HepG2 (cell line): ENCODE results near the gene SLA2. TPM values are rescaled to one million over a fixed set of nuclear protein-coding genes. Genes with fewer than 3 reads are reported as not detected.

Experiments
- ATAC-seq: fragments of 200-7000 bp; cut with Tn5 transposase; 3 replicates; pipeline ENCODE4 v1.9.1; 2020; ENCODE audit warnings: mild to moderate bottlenecking, moderate library complexity
- BruUV-seq: library from RNA; stranded (reverse); fragments of 400-500 nt; replicated peaks from 2 replicates; lab custom pipeline; 2021; lab: Mats Ljungman, UMichigan
- CTCF ChIA-PET: fragments of 300-600 bp; formaldehyde crosslinking; extraction: SDS; loops from one replicate; lab custom pipeline; 2021; ENCODE audit warnings: low total read pairs, inconsistent platforms, low intra/inter-chr PET ratio; lab: Yijun Ruan, JAX
- POLR2A ChIA-PET: fragments of 350-600 bp; sonication (Branson Sonifier 250); formaldehyde crosslinking; loops from one replicate; lab custom pipeline; 2020; ENCODE audit warnings: antibody characterized with exemption, inconsistent platforms; lab: Yijun Ruan, JAX
- DNase-seq: peaks from one replicate; pipeline ENCODE4 v3.0.0-alpha.2; 2015; ENCODE audit warnings: low spot score
- FAIRE-seq: peaks from 3 replicates; lab custom pipeline; 2011; peaks lifted over from hg19 to GRCh38; lab: Jason Lieb, UNC
- H2AFZ ChIP-seq: one replicate; pipeline ENCODE4 v1.6.1; 2011; ENCODE audit warnings: low read length, inconsistent platforms
- H3K27ac ChIP-seq: fragments of 300-600 bp; 3 replicates; pipeline ENCODE4 v1.8.0; 2011; ENCODE audit warnings: mixed run types, mild to moderate bottlenecking, mixed read lengths, low read length, inconsistent platforms; ENCODE audit not compliant: insufficient read depth; ENCODE audit errors: extremely low read length
- H3K27me3 ChIP-seq, 2 experiments: fragments of 200-600 bp in 1 of 2; 2 replicates in 1 of 2; 3 replicates in 1 of 2; pipeline versions ENCODE4 v1.6.0 to v1.8.0; 2011; ENCODE audit warnings: low read length in 2 of 2, mild to moderate bottlenecking in 2 of 2, moderate library complexity in 2 of 2, inconsistent platforms in 1 of 2; ENCODE audit not compliant: insufficient read depth in 2 of 2, control insufficient read depth in 1 of 2
- H3K36me3 ChIP-seq, 2 experiments: fragments of 200-600 bp in 1 of 2; replicated peaks in 1 of 2; 2 replicates in 1 of 2; 3 replicates in 1 of 2; pipeline versions ENCODE4 v1.5.1 to v1.8.0; 2011; ENCODE audit warnings: low read length in 2 of 2, inconsistent platforms in 1 of 2; ENCODE audit not compliant: insufficient read depth in 2 of 2, control insufficient read depth in 1 of 2
- H3K4me1 ChIP-seq: 2 replicates; pipeline ENCODE4 v1.5.1; 2012; ENCODE audit warnings: low read length, inconsistent platforms; ENCODE audit not compliant: insufficient read depth
- H3K4me2 ChIP-seq: 2 replicates; pipeline ENCODE4 v1.6.0; 2011; ENCODE audit warnings: low read depth, low read length, inconsistent platforms
- H3K4me3 ChIP-seq, 3 experiments: fragments of 200-600 bp in 1 of 3; sonication (generic), shearing (Covaris generic) in 1 of 3; replicated peaks in 1 of 3; 2 replicates each; pipeline ENCODE4 v1.5.1; 2011 to 2016; ENCODE audit warnings: low read length in 3 of 3, inconsistent platforms in 2 of 3, low read depth in 2 of 3, mild to moderate bottlenecking in 2 of 3, control low read depth in 1 of 3, mixed read lengths in 1 of 3; ENCODE audit not compliant: insufficient read depth in 1 of 3
- H3K79me2 ChIP-seq: one replicate; pipeline ENCODE4 v1.6.1; 2011; ENCODE audit warnings: low read length, inconsistent platforms; ENCODE audit not compliant: insufficient read depth
- H3K9ac ChIP-seq: 2 replicates; pipeline ENCODE4 v1.6.0; 2011; ENCODE audit warnings: mild to moderate bottlenecking, low read depth, low read length, inconsistent platforms; ENCODE audit not compliant: insufficient read depth
- H3K9me3 ChIP-seq: 2 replicates; pipeline ENCODE4 v1.5.1; 2012; ENCODE audit warnings: mild to moderate bottlenecking, low read length
- H4K20me1 ChIP-seq: 2 replicates; pipeline ENCODE4 v1.6.0; 2011; ENCODE audit warnings: inconsistent platforms, mild to moderate bottlenecking, low read length, moderate library complexity; ENCODE audit not compliant: insufficient read depth
- CHD2 ChIP-seq: IDR thresholded peaks from 2 replicates; pipeline ENCODE4 v1.6.1; 2011; ENCODE audit warnings: low read depth, low read length, improper control_type of control experiment
- CREB1 ChIP-seq, 2 experiments: fragments of 450-650 bp in 1 of 2; IDR thresholded peaks; 2 replicates each; pipeline ENCODE4 v1.6.1; 2016 to 2017; ENCODE audit warnings: control low read depth in 1 of 2, mild to moderate bottlenecking in 1 of 2, missing compliant biosample characterization in 1 of 2, missing genetic modification characterization in 1 of 2
- HOXA3 ChIP-seq: sonication (generic); formaldehyde crosslinking; IDR thresholded peaks from 2 replicates; pipeline ENCODE4 v1.5.0; 2020; ENCODE audit warnings: missing genetic modification reagents
- MYNN ChIP-seq: sonication (generic); formaldehyde crosslinking; IDR thresholded peaks from 2 replicates; pipeline ENCODE4 v1.4.0; 2020; ENCODE audit warnings: mild to moderate bottlenecking, low read depth, missing genetic modification reagents
- NFYC ChIP-seq: IDR thresholded peaks from 2 replicates; pipeline ENCODE4 v1.6.1; 2016; ENCODE audit warnings: missing genetic modification reagents, missing compliant biosample characterization
- PCBP2 ChIP-seq: fragments of 200-400 bp; formaldehyde crosslinking; optimal IDR thresholded peaks from 2 replicates; pipeline ENCODE3; 2018; ENCODE audit warnings: low read length, low read depth; ENCODE audit not compliant: poor library complexity, severe bottlenecking
- PLRG1 ChIP-seq: fragments of 450-650 bp; conservative IDR thresholded peaks from 2 replicates; pipeline ENCODE4 v1.6.1; 2016
- TBL1XR1 ChIP-seq: fragments of 150-350 bp; IDR thresholded peaks from 2 replicates; pipeline ENCODE4 v1.6.1; 2014; ENCODE audit warnings: borderline replicate concordance, low read length; ENCODE audit not compliant: partially characterized antibody
- TRIM24 ChIP-seq: sonication (generic); formaldehyde crosslinking; IDR thresholded peaks from 2 replicates; pipeline ENCODE4 v1.8.0; 2022; ENCODE audit warnings: mild to moderate bottlenecking, missing genetic modification reagents
- ZNF672 ChIP-seq: sonication (generic); formaldehyde crosslinking; IDR thresholded peaks from 2 replicates; pipeline ENCODE4 v1.8.1; 2022; ENCODE audit warnings: missing genetic modification reagents
- WGBS: methylation state at CpG from one replicate; pipeline ENCODE4 v1.1.6; 2017; ENCODE audit warnings: low lambda C conversion rate; 5-methylcytosine and 5-hydroxymethylcytosine counted together
- in situ Hi-C: cut with HindIII; loops from 2 replicates; pipeline ENCODE4 v1.10.0; 2017; ENCODE audit warnings: low pct_unique_long_range_greater_than_20kb; ENCODE audit not compliant: extremely low pct_ligation_motif_present
- intact Hi-C: fragments of 100-400 bp; cut with micrococcal nuclease; formaldehyde crosslinking; loops from one replicate; pipeline ENCODE4 v1.10.0; 2022; ENCODE audit not compliant: unreplicated experiment
- polyA plus RNA-seq, 8 experiments: library from polyadenylated mRNA; depleted of rRNA in 3 of 8; stranded (reverse) in 7 of 8; unstranded in 1 of 8; fragments of >200 nt; fragmentation: Illumina TruSeq in 4 of 8; extraction: Trizol in 4 of 8; gene quantifications; 2 replicates each; pipeline versions ENCODE4 v1.2.1 to v1.2.3, GENCODE V29; 2011 to 2016; ENCODE audit warnings: low read depth in 4 of 8, missing spikeins in 1 of 8, mixed read lengths in 1 of 8; ENCODE audit not compliant: insufficient read depth in 1 of 8
- total RNA-seq, 5 experiments: library from RNA; depleted of rRNA; stranded (reverse); fragments of >200 nt; fragmentation: Illumina TruSeq; extraction: Trizol; gene quantifications; 2 replicates each; pipeline ENCODE4 v1.2.3, GENCODE V29; 2016; ENCODE audit warnings: low read depth in 1 of 5
- TF ChIP-seq, protein P1 (sequence below): sonication (generic); formaldehyde crosslinking; IDR thresholded peaks from 2 replicates; pipeline ENCODE4 v1.4.0; 2020; ENCODE audit warnings: mild to moderate bottlenecking, missing genetic modification reagents
- TF ChIP-seq, protein P2 (sequence below): sonication (generic); formaldehyde crosslinking; IDR thresholded peaks from 2 replicates; pipeline ENCODE4 v1.4.0; 2020; ENCODE audit warnings: missing genetic modification reagents, borderline replicate concordance
- TF ChIP-seq, protein P3 (sequence below): sonication (generic); formaldehyde crosslinking; IDR thresholded peaks from 2 replicates; pipeline ENCODE4 v1.4.0; 2020; ENCODE audit warnings: missing genetic modification reagents
- TF ChIP-seq, protein P4 (sequence below): sonication (generic); formaldehyde crosslinking; IDR thresholded peaks from 2 replicates; pipeline ENCODE4 v1.9.0; 2021; ENCODE audit warnings: missing genetic modification reagents, mild to moderate bottlenecking, borderline replicate concordance

The SLA2 gene
- total and polyA plus RNA-seq, 2 of the 13 experiments (the other 11 are each of a cell fraction or from before 2014, with no cell fraction given), result 1.6 to 3.6 TPM

- TF ChIP-seq, protein P1, sequence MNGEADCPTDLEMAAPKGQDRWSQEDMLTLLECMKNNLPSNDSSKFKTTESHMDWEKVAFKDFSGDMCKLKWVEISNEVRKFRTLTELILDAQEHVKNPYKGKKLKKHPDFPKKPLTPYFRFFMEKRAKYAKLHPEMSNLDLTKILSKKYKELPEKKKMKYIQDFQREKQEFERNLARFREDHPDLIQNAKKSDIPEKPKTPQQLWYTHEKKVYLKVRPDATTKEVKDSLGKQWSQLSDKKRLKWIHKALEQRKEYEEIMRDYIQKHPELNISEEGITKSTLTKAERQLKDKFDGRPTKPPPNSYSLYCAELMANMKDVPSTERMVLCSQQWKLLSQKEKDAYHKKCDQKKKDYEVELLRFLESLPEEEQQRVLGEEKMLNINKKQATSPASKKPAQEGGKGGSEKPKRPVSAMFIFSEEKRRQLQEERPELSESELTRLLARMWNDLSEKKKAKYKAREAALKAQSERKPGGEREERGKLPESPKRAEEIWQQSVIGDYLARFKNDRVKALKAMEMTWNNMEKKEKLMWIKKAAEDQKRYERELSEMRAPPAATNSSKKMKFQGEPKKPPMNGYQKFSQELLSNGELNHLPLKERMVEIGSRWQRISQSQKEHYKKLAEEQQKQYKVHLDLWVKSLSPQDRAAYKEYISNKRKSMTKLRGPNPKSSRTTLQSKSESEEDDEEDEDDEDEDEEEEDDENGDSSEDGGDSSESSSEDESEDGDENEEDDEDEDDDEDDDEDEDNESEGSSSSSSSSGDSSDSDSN (CRISPR knock-in tag), result no peak
- TF ChIP-seq PCBP2, result no peak
- TF ChIP-seq TRIM24 (CRISPR knock-in tag), result no peak
- no peak for TF ChIP-seq CHD2
- no peak for TF ChIP-seq PLRG1
- no peak for TF ChIP-seq HOXA3 (CRISPR knock-in tag)
- no peak for TF ChIP-seq MYNN (CRISPR knock-in tag)
- no peak for TF ChIP-seq NFYC (CRISPR knock-in tag)
- TF ChIP-seq ZNF672 (CRISPR knock-in tag), result no peak
- TF ChIP-seq, protein P2, sequence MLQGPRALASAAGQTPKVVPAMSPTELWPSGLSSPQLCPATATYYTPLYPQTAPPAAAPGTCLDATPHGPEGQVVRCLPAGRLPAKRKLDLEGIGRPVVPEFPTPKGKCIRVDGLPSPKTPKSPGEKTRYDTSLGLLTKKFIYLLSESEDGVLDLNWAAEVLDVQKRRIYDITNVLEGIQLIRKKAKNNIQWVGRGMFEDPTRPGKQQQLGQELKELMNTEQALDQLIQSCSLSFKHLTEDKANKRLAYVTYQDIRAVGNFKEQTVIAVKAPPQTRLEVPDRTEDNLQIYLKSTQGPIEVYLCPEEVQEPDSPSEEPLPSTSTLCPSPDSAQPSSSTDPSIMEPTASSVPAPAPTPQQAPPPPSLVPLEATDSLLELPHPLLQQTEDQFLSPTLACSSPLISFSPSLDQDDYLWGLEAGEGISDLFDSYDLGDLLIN (CRISPR knock-in tag), result no peak
Observed at GRCh38 chr20:36656733-36657132, 10.7 kb upstream of the SLA2 start (continued).

DNA sequence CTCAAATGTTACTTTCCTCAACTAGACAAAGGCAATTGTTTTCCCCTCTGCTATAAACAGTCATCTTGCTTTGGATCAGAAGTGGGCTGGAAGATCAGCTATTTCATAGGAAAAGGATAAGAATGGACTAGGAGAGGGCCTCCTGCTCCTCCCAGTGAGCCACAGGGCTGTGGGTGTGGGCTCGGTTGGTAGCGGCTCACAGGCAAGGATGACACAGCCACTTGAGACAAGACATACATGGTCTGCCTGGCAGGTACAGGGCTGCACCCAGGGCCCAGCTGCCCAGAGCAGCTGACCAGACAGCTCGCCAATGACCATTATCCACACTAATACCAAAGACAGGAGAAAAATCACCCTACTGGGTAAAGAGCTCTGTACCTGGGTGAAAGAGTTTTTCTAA is 9.0 kb upstream of the SLA2 start:
- FAIRE-seq, result no peak
- intact Hi-C loops, result no loop called here
- no peak for TF ChIP-seq TBL1XR1
- TF ChIP-seq, protein P3, sequence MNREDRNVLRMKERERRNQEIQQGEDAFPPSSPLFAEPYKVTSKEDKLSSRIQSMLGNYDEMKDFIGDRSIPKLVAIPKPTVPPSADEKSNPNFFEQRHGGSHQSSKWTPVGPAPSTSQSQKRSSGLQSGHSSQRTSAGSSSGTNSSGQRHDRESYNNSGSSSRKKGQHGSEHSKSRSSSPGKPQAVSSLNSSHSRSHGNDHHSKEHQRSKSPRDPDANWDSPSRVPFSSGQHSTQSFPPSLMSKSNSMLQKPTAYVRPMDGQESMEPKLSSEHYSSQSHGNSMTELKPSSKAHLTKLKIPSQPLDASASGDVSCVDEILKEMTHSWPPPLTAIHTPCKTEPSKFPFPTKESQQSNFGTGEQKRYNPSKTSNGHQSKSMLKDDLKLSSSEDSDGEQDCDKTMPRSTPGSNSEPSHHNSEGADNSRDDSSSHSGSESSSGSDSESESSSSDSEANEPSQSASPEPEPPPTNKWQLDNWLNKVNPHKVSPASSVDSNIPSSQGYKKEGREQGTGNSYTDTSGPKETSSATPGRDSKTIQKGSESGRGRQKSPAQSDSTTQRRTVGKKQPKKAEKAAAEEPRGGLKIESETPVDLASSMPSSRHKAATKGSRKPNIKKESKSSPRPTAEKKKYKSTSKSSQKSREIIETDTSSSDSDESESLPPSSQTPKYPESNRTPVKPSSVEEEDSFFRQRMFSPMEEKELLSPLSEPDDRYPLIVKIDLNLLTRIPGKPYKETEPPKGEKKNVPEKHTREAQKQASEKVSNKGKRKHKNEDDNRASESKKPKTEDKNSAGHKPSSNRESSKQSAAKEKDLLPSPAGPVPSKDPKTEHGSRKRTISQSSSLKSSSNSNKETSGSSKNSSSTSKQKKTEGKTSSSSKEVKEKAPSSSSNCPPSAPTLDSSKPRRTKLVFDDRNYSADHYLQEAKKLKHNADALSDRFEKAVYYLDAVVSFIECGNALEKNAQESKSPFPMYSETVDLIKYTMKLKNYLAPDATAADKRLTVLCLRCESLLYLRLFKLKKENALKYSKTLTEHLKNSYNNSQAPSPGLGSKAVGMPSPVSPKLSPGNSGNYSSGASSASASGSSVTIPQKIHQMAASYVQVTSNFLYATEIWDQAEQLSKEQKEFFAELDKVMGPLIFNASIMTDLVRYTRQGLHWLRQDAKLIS, result no peak
- TF ChIP-seq CREB1 (IDR thresholded peaks at IDR 0.05), result no peak
- no peak for TF ChIP-seq CREB1 (CRISPR knock-in tag; IDR thresholded peaks at IDR 0.05)
- TF ChIP-seq, protein P4, sequence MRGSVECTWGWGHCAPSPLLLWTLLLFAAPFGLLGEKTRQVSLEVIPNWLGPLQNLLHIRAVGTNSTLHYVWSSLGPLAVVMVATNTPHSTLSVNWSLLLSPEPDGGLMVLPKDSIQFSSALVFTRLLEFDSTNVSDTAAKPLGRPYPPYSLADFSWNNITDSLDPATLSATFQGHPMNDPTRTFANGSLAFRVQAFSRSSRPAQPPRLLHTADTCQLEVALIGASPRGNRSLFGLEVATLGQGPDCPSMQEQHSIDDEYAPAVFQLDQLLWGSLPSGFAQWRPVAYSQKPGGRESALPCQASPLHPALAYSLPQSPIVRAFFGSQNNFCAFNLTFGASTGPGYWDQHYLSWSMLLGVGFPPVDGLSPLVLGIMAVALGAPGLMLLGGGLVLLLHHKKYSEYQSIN, result no peak

More for the DNA sequence above, 9.0 kb upstream of the SLA2 start:
- Histone ChIP-seq H3K27me3 (no peaks in the 10 kb centered on the region), H3K9ac (no peak overlapping the region), H4K20me1 (no peaks in the 10 kb centered on the region), H2AFZ (no peak overlapping the region), H3K36me3 (peaks cover 10 to 27% of the 10 kb centered on the region in 2 experiments), H3K4me3 (no peak overlapping the region), H3K27ac (no peak overlapping the region), H3K4me1 (no peaks in the 10 kb centered on the region), H3K4me2 (no peak overlapping the region), H3K79me2 (no peaks in the 10 kb centered on the region), H3K9me3 (no peaks in the 10 kb centered on the region)
- ChIA-PET POLR2A (interaction anchor here (1.2 kb wide), 1 partner anchor 12 kb away, joined by 3 read pairs; no protein-coding TSS in a partner anchor), CTCF (no interaction called here)
- in situ Hi-C loops, result no loop called here
- no TSS peak for BruUV-seq
- no peak for DNase-seq
- WGBS, result 98% methylated on average over 3 of the region's 3 CpGs
- ATAC-seq, result no peak
